WTC11 (cell line): ENCODE measurements around the gene UNC13D. TPM values are rescaled to one million over a fixed set of nuclear protein-coding genes. Genes with fewer than 3 reads are reported as not detected.

Experiments used
- ATAC-seq: fragments of 200-7000 bp; cut with Tn5 transposase; 2 replicates; pipeline ENCODE4 v1.10.0; 2021; ENCODE audit warnings: mild to moderate bottlenecking, moderate library complexity
- CTCF ChIA-PET: fragments of 300-600 bp; sonication (Branson Sonifier 250); formaldehyde crosslinking; loops from one replicate; lab custom pipeline; 2021; ENCODE audit warnings: antibody characterized with exemption; lab: Charles Lee
- POLR2A ChIA-PET: fragments of 350-600 bp; sonication (Branson Sonifier 250); formaldehyde crosslinking; loops from one replicate; lab custom pipeline; 2021; ENCODE audit warnings: antibody characterized with exemption; lab: Charles Lee
- DNase-seq: peaks from one replicate; pipeline ENCODE4 v3.0.0; 2021; ENCODE audit warnings: low spot score
- H3K27ac Mint-ChIP-seq: 2 replicates; pipeline ENCODE4 v1.8.0; 2021; ENCODE audit warnings: mixed read lengths
- H3K27me3 Mint-ChIP-seq: 2 replicates; pipeline ENCODE4 v1.8.0; 2021; ENCODE audit warnings: low read depth, mild to moderate bottlenecking, moderate library complexity, mixed read lengths
- H3K36me3 Mint-ChIP-seq: 2 replicates; pipeline ENCODE4 v1.8.0; 2021; ENCODE audit warnings: mixed read lengths
- H3K4me1 Mint-ChIP-seq: 2 replicates; pipeline ENCODE4 v1.8.0; 2022; ENCODE audit warnings: mixed read lengths
- H3K4me3 Mint-ChIP-seq: 2 replicates; pipeline ENCODE4 v1.8.0; 2021; ENCODE audit warnings: mild to moderate bottlenecking, moderate library complexity, mixed read lengths
- H3K9me3 Mint-ChIP-seq: 2 replicates; pipeline ENCODE4 v1.8.0; 2021; ENCODE audit warnings: mixed read lengths
- CREM ChIP-seq: sonication (generic); formaldehyde crosslinking; IDR thresholded peaks from 2 replicates; pipeline ENCODE4 v1.8.1; 2022; ENCODE audit warnings: mild to moderate bottlenecking, missing genetic modification reagents, moderate library complexity
- ELF4 ChIP-seq: sonication (generic); formaldehyde crosslinking; IDR thresholded peaks from 2 replicates; pipeline ENCODE4 v1.8.1; 2022; ENCODE audit warnings: low read depth, mild to moderate bottlenecking, moderate library complexity, missing genetic modification reagents
- ESRRA ChIP-seq: sonication (generic); formaldehyde crosslinking; IDR thresholded peaks from 2 replicates; pipeline ENCODE4 v1.8.1; 2022; ENCODE audit warnings: mild to moderate bottlenecking, missing genetic modification reagents, borderline replicate concordance
- ETV6 ChIP-seq: sonication (generic); formaldehyde crosslinking; IDR thresholded peaks from 2 replicates; pipeline ENCODE4 v1.8.1; 2022; ENCODE audit warnings: mild to moderate bottlenecking, missing genetic modification reagents
- FOXK1 ChIP-seq: sonication (generic); formaldehyde crosslinking; IDR thresholded peaks from 2 replicates; pipeline ENCODE4 v1.8.0; 2022; ENCODE audit warnings: mild to moderate bottlenecking, moderate library complexity, missing genetic modification reagents
- HMGA2 ChIP-seq: fragments of 250-450 bp; sonication (Bioruptor Pico); IDR thresholded peaks from 2 replicates; pipeline ENCODE4 v1.4.0; 2021; ENCODE audit warnings: mild to moderate bottlenecking, moderate library complexity
- JAZF1 ChIP-seq: fragments of 250-450 bp; sonication (Bioruptor Pico); IDR thresholded peaks from 2 replicates; pipeline ENCODE4 v1.9.0; 2021; ENCODE audit warnings: moderate library complexity, mild to moderate bottlenecking, inconsistent platforms
- MYBL2 ChIP-seq: sonication (generic); formaldehyde crosslinking; IDR thresholded peaks from 2 replicates; pipeline ENCODE4 v1.8.1; 2023; ENCODE audit warnings: mild to moderate bottlenecking, moderate library complexity, missing genetic modification reagents
- NFATC4 ChIP-seq: fragments of 250-450 bp; sonication (Bioruptor Pico); IDR thresholded peaks from 2 replicates; pipeline ENCODE4 v1.9.0; 2021; ENCODE audit warnings: mild to moderate bottlenecking
- NFE2L1 ChIP-seq: sonication (generic); formaldehyde crosslinking; IDR thresholded peaks from 2 replicates; pipeline ENCODE4 v1.8.1; 2023; ENCODE audit warnings: missing genetic modification reagents
- RELA ChIP-seq: sonication (generic); formaldehyde crosslinking; IDR thresholded peaks from 2 replicates; pipeline ENCODE4 v1.8.1; 2022; ENCODE audit warnings: missing genetic modification reagents, mild to moderate bottlenecking, borderline replicate concordance
- SMAD4 ChIP-seq: sonication (generic); formaldehyde crosslinking; IDR thresholded peaks from 2 replicates; pipeline ENCODE4 v1.8.0; 2022; ENCODE audit warnings: mild to moderate bottlenecking, missing genetic modification reagents
- TEAD4 ChIP-seq: sonication (generic); formaldehyde crosslinking; IDR thresholded peaks from 2 replicates; pipeline ENCODE4 v1.8.0; 2022; ENCODE audit warnings: mild to moderate bottlenecking, missing genetic modification reagents
- ZNF121 ChIP-seq: sonication (generic); formaldehyde crosslinking; IDR thresholded peaks from 2 replicates; pipeline ENCODE4 v1.8.0; 2023; ENCODE audit warnings: missing genetic modification reagents
- ZNF263 ChIP-seq: sonication (generic); formaldehyde crosslinking; IDR thresholded peaks from 2 replicates; pipeline ENCODE4 v1.8.1; 2022; ENCODE audit warnings: low read depth, mild to moderate bottlenecking, moderate library complexity, missing genetic modification reagents
- ZNF416 ChIP-seq: fragments of 250-450 bp; sonication (Bioruptor Pico); IDR thresholded peaks from 2 replicates; pipeline ENCODE4 v1.9.0; 2021; ENCODE audit warnings: mild to moderate bottlenecking, inconsistent platforms
- total RNA-seq: library from RNA; stranded (reverse); gene quantifications from 3 replicates; pipeline ENCODE4 v1.2.3, GENCODE V29; 2021
- TF ChIP-seq, protein P1 (sequence below): sonication (generic); formaldehyde crosslinking; IDR thresholded peaks from 2 replicates; pipeline ENCODE4 v1.8.1; 2022; ENCODE audit warnings: mild to moderate bottlenecking, missing genetic modification reagents, moderate library complexity, borderline replicate concordance
- TF ChIP-seq, protein P2 (sequence below): fragments of 250-450 bp; sonication (Bioruptor Pico); IDR thresholded peaks from 2 replicates; pipeline ENCODE4 v1.9.0; 2021; ENCODE audit warnings: moderate library complexity, mild to moderate bottlenecking, inconsistent platforms, borderline replicate concordance
- TF ChIP-seq, protein P3 (sequence below): fragments of 250-450 bp; sonication (Bioruptor Pico); IDR thresholded peaks from 2 replicates; pipeline ENCODE4 v1.8.0; 2021; ENCODE audit warnings: mild to moderate bottlenecking
- TF ChIP-seq, protein P4 (sequence below): sonication (generic); formaldehyde crosslinking; IDR thresholded peaks from 2 replicates; pipeline ENCODE4 v1.8.1; 2023; ENCODE audit warnings: mild to moderate bottlenecking, missing genetic modification reagents, moderate library complexity
- TF ChIP-seq, protein P5 (sequence below): sonication (generic); formaldehyde crosslinking; IDR thresholded peaks from 2 replicates; pipeline ENCODE4 v1.8.1; 2022; ENCODE audit warnings: low read depth, missing genetic modification reagents, borderline replicate concordance
- TF ChIP-seq, protein P6 (sequence below): sonication (generic); formaldehyde crosslinking; IDR thresholded peaks from 2 replicates; pipeline ENCODE4 v1.8.1; 2022; ENCODE audit warnings: mild to moderate bottlenecking, moderate library complexity, missing genetic modification reagents
- TF ChIP-seq, protein P7 (sequence below): sonication (generic); formaldehyde crosslinking; IDR thresholded peaks from 2 replicates; pipeline ENCODE4 v1.8.0; 2022; ENCODE audit warnings: mild to moderate bottlenecking, missing genetic modification reagents

The UNC13D gene
- total RNA-seq, 1 experiment from 2014 or later = 13.1 TPM

DNA sequence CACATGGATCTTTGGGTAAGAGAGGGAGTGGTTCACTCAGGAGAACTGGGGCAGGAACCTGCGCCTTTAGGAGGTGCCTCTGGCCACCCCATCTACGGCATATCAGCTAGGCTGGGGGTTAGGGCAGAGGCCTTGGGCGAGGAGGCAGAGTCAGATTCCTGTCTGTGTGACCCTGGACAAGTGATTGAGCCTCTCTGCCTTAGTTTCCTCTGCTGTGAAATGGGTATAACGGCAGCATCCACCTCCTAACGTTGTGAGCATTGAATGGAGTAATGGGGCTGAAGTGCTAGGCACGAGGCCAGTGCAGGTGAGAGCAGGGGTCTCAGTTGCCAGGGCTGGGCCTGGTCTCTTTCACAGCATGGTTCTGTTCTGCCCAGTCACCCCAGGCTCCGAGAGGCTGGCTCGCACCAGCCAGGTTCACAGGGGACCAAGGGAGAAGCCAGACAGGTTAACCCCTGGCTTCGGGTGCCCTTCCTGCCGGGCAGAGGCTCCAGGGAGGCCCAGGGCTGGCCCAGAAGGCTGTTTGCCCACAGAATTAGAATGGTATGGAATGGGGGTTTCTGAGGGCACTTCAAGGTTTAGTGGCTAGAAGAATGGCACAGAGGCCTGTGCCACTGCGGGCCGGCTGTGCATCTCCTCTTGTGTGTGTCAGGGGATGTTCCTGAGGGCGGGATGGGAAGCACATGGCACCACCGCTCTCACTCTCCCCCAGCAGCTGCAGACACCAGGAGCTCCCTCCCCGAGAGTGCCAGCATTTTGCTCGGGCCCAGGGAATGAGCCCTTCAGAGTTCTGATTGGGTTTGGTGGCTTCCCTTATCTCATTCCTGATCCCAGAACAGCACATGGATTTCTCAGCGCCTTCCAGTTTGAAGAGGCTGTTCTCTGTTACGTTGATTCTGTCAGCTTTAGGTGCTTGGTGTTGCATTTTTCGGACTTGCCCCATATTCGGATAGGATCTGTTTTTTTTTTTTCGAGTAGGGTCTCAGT is 23.8 kb downstream of the UNC13D start:
- POLR2A ChIA-PET = no interaction called here
- CTCF ChIA-PET = interaction anchor here (0.8 kb wide), 1 partner anchor 10 kb away, joined by 3 read pairs; no protein-coding TSS in a partner anchor
- H3K4me1 Mint-ChIP-seq = no peaks in the 10 kb centered on the region
- H3K27me3 Mint-ChIP-seq = no peaks in the 10 kb centered on the region
- no peak overlapping the region for H3K4me3 Mint-ChIP-seq
- H3K27ac Mint-ChIP-seq = no peak overlapping the region; the same call in 1 of the 2 replicates
- H3K36me3 Mint-ChIP-seq = peaks cover 51% of the 10 kb centered on the region
- no peaks in the 10 kb centered on the region for H3K9me3 Mint-ChIP-seq
- no peak for TF ChIP-seq SMAD4 (CRISPR knock-in tag)
- ATAC-seq (no peak), DNase-seq (no peak)

DNA sequence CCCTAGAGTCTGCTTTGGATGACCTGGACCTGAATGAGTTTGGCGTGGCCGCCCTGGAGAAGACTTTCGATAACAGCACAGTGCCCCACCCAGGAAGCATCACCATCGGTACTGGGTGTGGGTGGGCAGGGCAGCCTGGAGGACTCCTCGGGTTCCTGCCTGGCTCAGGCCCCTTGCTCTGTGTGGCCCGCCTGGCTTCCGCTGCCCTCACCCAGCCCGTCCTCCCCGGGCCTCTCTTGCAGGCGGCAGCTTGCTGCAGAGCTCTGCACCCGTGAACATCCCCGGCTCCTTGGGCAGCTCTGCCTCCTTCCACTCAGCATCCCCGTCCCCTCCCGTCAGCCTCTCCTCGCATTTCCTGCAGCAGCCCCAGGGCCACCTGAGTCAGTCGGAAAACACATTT is 24.5 kb downstream of the UNC13D start:
- Mint-ChIP-seq H3K9me3 (no peaks in the 10 kb centered on the region), H3K27ac (no peak overlapping the region), H3K36me3 (peaks cover 53% of the 10 kb centered on the region), H3K27me3 (no peaks in the 10 kb centered on the region), H3K4me3 (no peak overlapping the region), H3K4me1 (no peaks in the 10 kb centered on the region)
- ATAC-seq = no peak
- DNase-seq = no peak
- ChIA-PET CTCF (no interaction called here), POLR2A (no interaction called here)
- no peak for TF ChIP-seq ZNF416 (CRISPR knock-in tag)
- TF ChIP-seq TEAD4 (CRISPR knock-in tag) = no peak
- TF ChIP-seq HMGA2 (CRISPR knock-in tag) = no peak
- TF ChIP-seq MYBL2 (CRISPR knock-in tag) = no peak
- no peak for TF ChIP-seq ZNF263 (CRISPR knock-in tag)
- TF ChIP-seq ZNF121 (CRISPR knock-in tag) = no peak
- TF ChIP-seq, protein P1, sequence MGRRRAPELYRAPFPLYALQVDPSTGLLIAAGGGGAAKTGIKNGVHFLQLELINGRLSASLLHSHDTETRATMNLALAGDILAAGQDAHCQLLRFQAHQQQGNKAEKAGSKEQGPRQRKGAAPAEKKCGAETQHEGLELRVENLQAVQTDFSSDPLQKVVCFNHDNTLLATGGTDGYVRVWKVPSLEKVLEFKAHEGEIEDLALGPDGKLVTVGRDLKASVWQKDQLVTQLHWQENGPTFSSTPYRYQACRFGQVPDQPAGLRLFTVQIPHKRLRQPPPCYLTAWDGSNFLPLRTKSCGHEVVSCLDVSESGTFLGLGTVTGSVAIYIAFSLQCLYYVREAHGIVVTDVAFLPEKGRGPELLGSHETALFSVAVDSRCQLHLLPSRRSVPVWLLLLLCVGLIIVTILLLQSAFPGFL = no peak
- TF ChIP-seq ELF4 (CRISPR knock-in tag) = no peak
- TF ChIP-seq NFE2L1 (CRISPR knock-in tag) = no peak
- TF ChIP-seq NFATC4 = no peak
- TF ChIP-seq ETV6 (CRISPR knock-in tag) = no peak
- TF ChIP-seq, protein P2, sequence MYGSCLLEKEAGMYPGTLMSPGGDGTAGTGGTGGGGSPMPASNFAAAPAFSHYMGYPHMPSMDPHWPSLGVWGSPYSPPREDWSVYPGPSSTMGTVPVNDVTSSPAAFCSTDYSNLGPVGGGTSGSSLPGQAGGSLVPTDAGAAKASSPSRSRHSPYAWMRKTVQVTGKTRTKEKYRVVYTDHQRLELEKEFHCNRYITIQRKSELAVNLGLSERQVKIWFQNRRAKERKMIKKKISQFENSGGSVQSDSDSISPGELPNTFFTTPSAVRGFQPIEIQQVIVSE = no peak
- TF ChIP-seq RELA (CRISPR knock-in tag) = no peak
- no peak for TF ChIP-seq FOXK1 (CRISPR knock-in tag)
- TF ChIP-seq, protein P3, sequence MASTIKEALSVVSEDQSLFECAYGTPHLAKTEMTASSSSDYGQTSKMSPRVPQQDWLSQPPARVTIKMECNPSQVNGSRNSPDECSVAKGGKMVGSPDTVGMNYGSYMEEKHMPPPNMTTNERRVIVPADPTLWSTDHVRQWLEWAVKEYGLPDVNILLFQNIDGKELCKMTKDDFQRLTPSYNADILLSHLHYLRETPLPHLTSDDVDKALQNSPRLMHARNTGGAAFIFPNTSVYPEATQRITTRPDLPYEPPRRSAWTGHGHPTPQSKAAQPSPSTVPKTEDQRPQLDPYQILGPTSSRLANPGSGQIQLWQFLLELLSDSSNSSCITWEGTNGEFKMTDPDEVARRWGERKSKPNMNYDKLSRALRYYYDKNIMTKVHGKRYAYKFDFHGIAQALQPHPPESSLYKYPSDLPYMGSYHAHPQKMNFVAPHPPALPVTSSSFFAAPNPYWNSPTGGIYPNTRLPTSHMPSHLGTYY (CRISPR knock-in tag) = no peak
- no peak for TF ChIP-seq CREM

DNA sequence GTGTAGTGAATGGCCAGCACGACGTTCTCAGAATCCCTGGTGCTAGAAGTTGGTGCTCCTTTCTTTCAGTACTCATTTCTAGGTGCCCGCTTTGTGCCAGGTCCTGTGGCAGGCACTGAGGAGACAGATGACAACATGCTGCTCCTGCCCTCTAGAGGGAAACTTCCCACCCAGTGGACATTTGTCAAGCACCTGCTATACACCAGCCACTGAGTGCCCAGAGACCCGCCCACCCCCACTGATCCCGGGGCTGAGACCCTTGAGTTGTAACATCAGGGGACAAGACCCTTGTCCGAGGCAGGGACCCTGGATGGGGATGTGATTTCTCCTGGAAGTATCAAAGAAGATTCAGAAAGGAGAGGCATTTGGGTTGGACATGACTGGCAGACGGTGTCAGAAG is 25.1 kb downstream of the UNC13D start:
- no peak overlapping the region for H3K4me3 Mint-ChIP-seq
- no peaks in the 10 kb centered on the region for H3K4me1 Mint-ChIP-seq
- peaks cover 55% of the 10 kb centered on the region for H3K36me3 Mint-ChIP-seq
- no peaks in the 10 kb centered on the region for H3K9me3 Mint-ChIP-seq
- no peak for DNase-seq
- ChIA-PET POLR2A (no interaction called here), CTCF (interaction anchor here (2.5 kb wide), 1 partner anchor 11 kb away, joined by 12 read pairs; no protein-coding TSS in a partner anchor)
- no peaks in the 10 kb centered on the region for H3K27me3 Mint-ChIP-seq
- H3K27ac Mint-ChIP-seq = no peak overlapping the region
- ATAC-seq = no peak
- TF ChIP-seq, protein P4, sequence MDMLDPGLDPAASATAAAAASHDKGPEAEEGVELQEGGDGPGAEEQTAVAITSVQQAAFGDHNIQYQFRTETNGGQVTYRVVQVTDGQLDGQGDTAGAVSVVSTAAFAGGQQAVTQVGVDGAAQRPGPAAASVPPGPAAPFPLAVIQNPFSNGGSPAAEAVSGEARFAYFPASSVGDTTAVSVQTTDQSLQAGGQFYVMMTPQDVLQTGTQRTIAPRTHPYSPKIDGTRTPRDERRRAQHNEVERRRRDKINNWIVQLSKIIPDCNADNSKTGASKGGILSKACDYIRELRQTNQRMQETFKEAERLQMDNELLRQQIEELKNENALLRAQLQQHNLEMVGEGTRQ (CRISPR knock-in tag) = no peak
- TF ChIP-seq, protein P3 (CRISPR knock-in tag) = no peak
- TF ChIP-seq, protein P5, sequence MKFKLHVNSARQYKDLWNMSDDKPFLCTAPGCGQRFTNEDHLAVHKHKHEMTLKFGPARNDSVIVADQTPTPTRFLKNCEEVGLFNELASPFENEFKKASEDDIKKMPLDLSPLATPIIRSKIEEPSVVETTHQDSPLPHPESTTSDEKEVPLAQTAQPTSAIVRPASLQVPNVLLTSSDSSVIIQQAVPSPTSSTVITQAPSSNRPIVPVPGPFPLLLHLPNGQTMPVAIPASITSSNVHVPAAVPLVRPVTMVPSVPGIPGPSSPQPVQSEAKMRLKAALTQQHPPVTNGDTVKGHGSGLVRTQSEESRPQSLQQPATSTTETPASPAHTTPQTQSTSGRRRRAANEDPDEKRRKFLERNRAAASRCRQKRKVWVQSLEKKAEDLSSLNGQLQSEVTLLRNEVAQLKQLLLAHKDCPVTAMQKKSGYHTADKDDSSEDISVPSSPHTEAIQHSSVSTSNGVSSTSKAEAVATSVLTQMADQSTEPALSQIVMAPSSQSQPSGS (CRISPR knock-in tag) = no peak
- no peak for TF ChIP-seq ELF4 (CRISPR knock-in tag)
- TF ChIP-seq, protein P6, sequence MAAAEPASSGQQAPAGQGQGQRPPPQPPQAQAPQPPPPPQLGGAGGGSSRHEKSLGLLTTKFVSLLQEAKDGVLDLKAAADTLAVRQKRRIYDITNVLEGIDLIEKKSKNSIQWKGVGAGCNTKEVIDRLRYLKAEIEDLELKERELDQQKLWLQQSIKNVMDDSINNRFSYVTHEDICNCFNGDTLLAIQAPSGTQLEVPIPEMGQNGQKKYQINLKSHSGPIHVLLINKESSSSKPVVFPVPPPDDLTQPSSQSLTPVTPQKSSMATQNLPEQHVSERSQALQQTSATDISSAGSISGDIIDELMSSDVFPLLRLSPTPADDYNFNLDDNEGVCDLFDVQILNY (CRISPR knock-in tag) = no peak
- no peak for TF ChIP-seq ESRRA
- TF ChIP-seq CREM = no peak
- TF ChIP-seq JAZF1 = no peak
- TF ChIP-seq, protein P7, sequence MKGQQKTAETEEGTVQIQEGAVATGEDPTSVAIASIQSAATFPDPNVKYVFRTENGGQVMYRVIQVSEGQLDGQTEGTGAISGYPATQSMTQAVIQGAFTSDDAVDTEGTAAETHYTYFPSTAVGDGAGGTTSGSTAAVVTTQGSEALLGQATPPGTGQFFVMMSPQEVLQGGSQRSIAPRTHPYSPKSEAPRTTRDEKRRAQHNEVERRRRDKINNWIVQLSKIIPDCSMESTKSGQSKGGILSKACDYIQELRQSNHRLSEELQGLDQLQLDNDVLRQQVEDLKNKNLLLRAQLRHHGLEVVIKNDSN (CRISPR knock-in tag) = no peak
